Measurements from ENCODE around the gene WDR5B. TPM values are rescaled to one million over a fixed set of nuclear protein-coding genes. Genes with fewer than 3 reads are reported as not detected.

The WDR5B gene
- polyA plus RNA-seq, 2 donors: 1.3 TPM

GRCh38 chr3:122414391-122414790 lies 1.5 kb downstream of the WDR5B start:
- peaks cover 4 to 6% of the 10 kb centered on the region in 2 donors for H3K36me3 ChIP-seq (ENCODE audit: control insufficient read depth in 2 of 2, insufficient read depth in 2 of 2, low read length in 1 of 2)
- peaks cover 3% of the 10 kb centered on the region in 2 donors for H3K4me1 ChIP-seq (ENCODE audit: control insufficient read depth in 2 of 2, insufficient read depth in 2 of 2, low read length in 1 of 2)
- H3K27ac ChIP-seq (ENCODE audit: low read depth in 2 of 2, low read length in 1 of 2): no peak overlapping the region
- no peaks in the 10 kb centered on the region for H3K27me3 ChIP-seq (ENCODE audit: control insufficient read depth in 1 of 2, insufficient read depth in 2 of 2, low read length in 2 of 2)
- no peaks in the 10 kb centered on the region for H3K9me3 ChIP-seq (ENCODE audit: control insufficient read depth in 2 of 2, insufficient read depth in 1 of 2, low read depth in 1 of 2, low read length in 1 of 2)
- WGBS, 2 donors: 75 to 79% methylated on average over 3 of the region's 3 CpGs
- no peak overlapping the region for H3K4me3 ChIP-seq (ENCODE audit: low read depth in 1 of 2, low read length in 2 of 2)

GRCh38 chr3:122410639-122411038 lies 5.2 kb downstream of the WDR5B start:
- Histone ChIP-seq H3K27me3 (ENCODE audit: control insufficient read depth in 1 of 2, insufficient read depth in 2 of 2, low read length in 2 of 2) (no peaks in the 10 kb centered on the region), H3K9me3 (ENCODE audit: control insufficient read depth in 2 of 2, insufficient read depth in 1 of 2, low read depth in 1 of 2, low read length in 1 of 2) (no peaks in the 10 kb centered on the region), H3K4me1 (ENCODE audit: control insufficient read depth in 2 of 2, insufficient read depth in 2 of 2, low read length in 1 of 2) (no peaks in the 10 kb centered on the region), H3K4me3 (ENCODE audit: low read depth in 1 of 2, low read length in 2 of 2) (no peak overlapping the region), H3K27ac (ENCODE audit: low read depth in 2 of 2, low read length in 1 of 2) (peak overlapping the region in 1 of 2 donors; percentile 30), H3K36me3 (ENCODE audit: control insufficient read depth in 2 of 2, insufficient read depth in 2 of 2, low read length in 1 of 2) (peaks cover 5 to 13% of the 10 kb centered on the region in 2 donors)
- 86 to 89% methylated on average over 6 of the region's 6 CpGs for WGBS, 2 donors

- Histone ChIP-seq H3K4me1 (ENCODE audit: control insufficient read depth in 2 of 2, insufficient read depth in 2 of 2, low read length in 1 of 2) (no peaks in the 10 kb centered on the region), H3K9me3 (ENCODE audit: control insufficient read depth in 2 of 2, insufficient read depth in 1 of 2, low read depth in 1 of 2, low read length in 1 of 2) (no peaks in the 10 kb centered on the region), H3K27me3 (ENCODE audit: control insufficient read depth in 1 of 2, insufficient read depth in 2 of 2, low read length in 2 of 2) (no peaks in the 10 kb centered on the region), H3K4me3 (ENCODE audit: low read depth in 1 of 2, low read length in 2 of 2) (no peak overlapping the region), H3K36me3 (ENCODE audit: control insufficient read depth in 2 of 2, insufficient read depth in 2 of 2, low read length in 1 of 2) (peaks cover 8 to 14% of the 10 kb centered on the region in 2 donors), H3K27ac (ENCODE audit: low read depth in 2 of 2, low read length in 1 of 2) (no peak overlapping the region)
- 84 to 87% methylated on average over 4 of the region's 4 CpGs for WGBS, 2 donors
These were observed 5.8 kb downstream of the WDR5B start for GRCh38 chr3:122410111-122410510.

GRCh38 chr3:122409446-122409845 lies 6.4 kb downstream of the WDR5B start:
- Histone ChIP-seq H3K27ac (ENCODE audit: low read depth in 2 of 2, low read length in 1 of 2) (peak overlapping the region in 1 of 2 donors; percentile 9), H3K9me3 (ENCODE audit: control insufficient read depth in 2 of 2, insufficient read depth in 1 of 2, low read depth in 1 of 2, low read length in 1 of 2) (no peaks in the 10 kb centered on the region), H3K4me3 (ENCODE audit: low read depth in 1 of 2, low read length in 2 of 2) (no peak overlapping the region), H3K27me3 (ENCODE audit: control insufficient read depth in 1 of 2, insufficient read depth in 2 of 2, low read length in 2 of 2) (no peaks in the 10 kb centered on the region), H3K4me1 (ENCODE audit: control insufficient read depth in 2 of 2, insufficient read depth in 2 of 2, low read length in 1 of 2) (no peaks in the 10 kb centered on the region), H3K36me3 (ENCODE audit: control insufficient read depth in 2 of 2, insufficient read depth in 2 of 2, low read length in 1 of 2) (peaks cover 8 to 18% of the 10 kb centered on the region in 2 donors)
- WGBS, 2 donors: 60 to 66% methylated on average over 6 of the region's 6 CpGs

GRCh38 chr3:122407946-122408345 lies 7.9 kb downstream of the WDR5B start:
- H3K27ac ChIP-seq (ENCODE audit: low read depth in 2 of 2, low read length in 1 of 2): no peak overlapping the region
- H3K27me3 ChIP-seq (ENCODE audit: control insufficient read depth in 1 of 2, insufficient read depth in 2 of 2, low read length in 2 of 2): no peaks in the 10 kb centered on the region
- peaks cover 8 to 20% of the 10 kb centered on the region in 2 donors for H3K36me3 ChIP-seq (ENCODE audit: control insufficient read depth in 2 of 2, insufficient read depth in 2 of 2, low read length in 1 of 2)
- H3K4me1 ChIP-seq (ENCODE audit: control insufficient read depth in 2 of 2, insufficient read depth in 2 of 2, low read length in 1 of 2): no peaks in the 10 kb centered on the region
- H3K9me3 ChIP-seq (ENCODE audit: control insufficient read depth in 2 of 2, insufficient read depth in 1 of 2, low read depth in 1 of 2, low read length in 1 of 2): no peaks in the 10 kb centered on the region
- 76 to 92% methylated on average over 1 of the region's 1 CpG for WGBS, 2 donors
- H3K4me3 ChIP-seq (ENCODE audit: low read depth in 1 of 2, low read length in 2 of 2): no peak overlapping the region

- Histone ChIP-seq H3K9me3 (ENCODE audit: control insufficient read depth in 2 of 2, insufficient read depth in 1 of 2, low read depth in 1 of 2, low read length in 1 of 2) (no peaks in the 10 kb centered on the region), H3K27ac (ENCODE audit: low read depth in 2 of 2, low read length in 1 of 2) (no peak overlapping the region), H3K4me1 (ENCODE audit: control insufficient read depth in 2 of 2, insufficient read depth in 2 of 2, low read length in 1 of 2) (no peaks in the 10 kb centered on the region), H3K27me3 (ENCODE audit: control insufficient read depth in 1 of 2, insufficient read depth in 2 of 2, low read length in 2 of 2) (no peaks in the 10 kb centered on the region), H3K36me3 (ENCODE audit: control insufficient read depth in 2 of 2, insufficient read depth in 2 of 2, low read length in 1 of 2) (peaks cover 8 to 22% of the 10 kb centered on the region in 2 donors), H3K4me3 (ENCODE audit: low read depth in 1 of 2, low read length in 2 of 2) (no peak overlapping the region)
- 79 to 93% methylated on average over 4 of the region's 4 CpGs for WGBS, 2 donors
These were observed 9.7 kb downstream of the WDR5B start for GRCh38 chr3:122406198-122406597.

GRCh38 chr3:122405015-122405414 lies 10.8 kb downstream of the WDR5B start:
- Histone ChIP-seq H3K4me1 (ENCODE audit: control insufficient read depth in 2 of 2, insufficient read depth in 2 of 2, low read length in 1 of 2) (no peaks in the 10 kb centered on the region), H3K27ac (ENCODE audit: low read depth in 2 of 2, low read length in 1 of 2) (no peak overlapping the region), H3K4me3 (ENCODE audit: low read depth in 1 of 2, low read length in 2 of 2) (no peak overlapping the region), H3K36me3 (ENCODE audit: control insufficient read depth in 2 of 2, insufficient read depth in 2 of 2, low read length in 1 of 2) (peaks cover 6 to 21% of the 10 kb centered on the region in 2 donors), H3K9me3 (ENCODE audit: control insufficient read depth in 2 of 2, insufficient read depth in 1 of 2, low read depth in 1 of 2, low read length in 1 of 2) (no peaks in the 10 kb centered on the region), H3K27me3 (ENCODE audit: control insufficient read depth in 1 of 2, insufficient read depth in 2 of 2, low read length in 2 of 2) (no peaks in the 10 kb centered on the region)
- WGBS, 2 donors: 85 to 92% methylated on average over 3 of the region's 3 CpGs

- Histone ChIP-seq H3K27me3 (ENCODE audit: control insufficient read depth in 1 of 2, insufficient read depth in 2 of 2, low read length in 2 of 2) (no peaks in the 10 kb centered on the region), H3K36me3 (ENCODE audit: control insufficient read depth in 2 of 2, insufficient read depth in 2 of 2, low read length in 1 of 2) (peaks cover 3 to 16% of the 10 kb centered on the region in 2 donors), H3K9me3 (ENCODE audit: control insufficient read depth in 2 of 2, insufficient read depth in 1 of 2, low read depth in 1 of 2, low read length in 1 of 2) (no peaks in the 10 kb centered on the region), H3K4me1 (ENCODE audit: control insufficient read depth in 2 of 2, insufficient read depth in 2 of 2, low read length in 1 of 2) (no peaks in the 10 kb centered on the region), H3K4me3 (ENCODE audit: low read depth in 1 of 2, low read length in 2 of 2) (no peak overlapping the region), H3K27ac (ENCODE audit: low read depth in 2 of 2, low read length in 1 of 2) (no peak overlapping the region)
- 87 to 91% methylated on average over 6 of the region's 6 CpGs for WGBS, 2 donors
These were observed 12.4 kb downstream of the WDR5B start for GRCh38 chr3:122403489-122403888.

GRCh38 chr3:122398920-122399319 lies 16.9 kb downstream of the WDR5B start:
- H3K9me3 ChIP-seq (ENCODE audit: control insufficient read depth in 2 of 2, insufficient read depth in 1 of 2, low read depth in 1 of 2, low read length in 1 of 2): no peaks in the 10 kb centered on the region
- peaks cover 0 to 4% of the 10 kb centered on the region in 2 donors for H3K36me3 ChIP-seq (ENCODE audit: control insufficient read depth in 2 of 2, insufficient read depth in 2 of 2, low read length in 1 of 2)
- no peaks in the 10 kb centered on the region for H3K27me3 ChIP-seq (ENCODE audit: control insufficient read depth in 1 of 2, insufficient read depth in 2 of 2, low read length in 2 of 2)
- H3K27ac ChIP-seq (ENCODE audit: low read depth in 2 of 2, low read length in 1 of 2): no peak overlapping the region
- H3K4me1 ChIP-seq (ENCODE audit: control insufficient read depth in 2 of 2, insufficient read depth in 2 of 2, low read length in 1 of 2): no peaks in the 10 kb centered on the region
- 97 to 98% methylated on average over 2 of the region's 2 CpGs for WGBS, 2 donors
- no peak overlapping the region for H3K4me3 ChIP-seq (ENCODE audit: low read depth in 1 of 2, low read length in 2 of 2)

- Histone ChIP-seq H3K9me3 (ENCODE audit: control insufficient read depth in 2 of 2, insufficient read depth in 1 of 2, low read depth in 1 of 2, low read length in 1 of 2) (no peaks in the 10 kb centered on the region), H3K4me1 (ENCODE audit: control insufficient read depth in 2 of 2, insufficient read depth in 2 of 2, low read length in 1 of 2) (no peaks in the 10 kb centered on the region), H3K36me3 (ENCODE audit: control insufficient read depth in 2 of 2, insufficient read depth in 2 of 2, low read length in 1 of 2) (no peaks in the 10 kb centered on the region), H3K27me3 (ENCODE audit: control insufficient read depth in 1 of 2, insufficient read depth in 2 of 2, low read length in 2 of 2) (no peaks in the 10 kb centered on the region), H3K27ac (ENCODE audit: low read depth in 2 of 2, low read length in 1 of 2) (no peak overlapping the region), H3K4me3 (ENCODE audit: low read depth in 1 of 2, low read length in 2 of 2) (no peak overlapping the region)
- WGBS, 2 donors: 93 to 96% methylated on average over 1 of the region's 1 CpG
These were observed 18.7 kb downstream of the WDR5B start for GRCh38 chr3:122397201-122397600.
